Smooth muscle cell (in vitro differentiated cells): ENCODE data around the gene IPO13. TPM values are rescaled to one million over a fixed set of nuclear protein-coding genes. Genes with fewer than 3 reads are reported as not detected.

Experiments used
- DNase-seq: peaks from one replicate; lab custom pipeline; 2025; ENCODE audit not compliant: unreplicated experiment; lab: John Stamatoyannopoulos, UW
- H2AFZ ChIP-seq: fragments of 200-600 bp; sonication (generic); 2 replicates; pipeline ENCODE4 v1.6.0; 2016; ENCODE audit warnings: antibody characterized with exemption, low read depth, mild to moderate bottlenecking
- H3F3A ChIP-seq: fragments of 200-600 bp; sonication (generic); 2 replicates; pipeline ENCODE4 v1.6.0; 2017; ENCODE audit warnings: antibody characterized with exemption, low read depth
- H3K27ac ChIP-seq: fragments of 200-600 bp; sonication (generic); 2 replicates; pipeline ENCODE4 v1.5.1; 2016; ENCODE audit warnings: low read depth, mild to moderate bottlenecking
- H3K27me3 ChIP-seq: fragments of 200-600 bp; sonication (generic); 2 replicates; pipeline ENCODE4 v1.6.1; 2016; ENCODE audit warnings: low read depth, mild to moderate bottlenecking
- H3K36me3 ChIP-seq: fragments of 200-600 bp; sonication (generic); 2 replicates; pipeline ENCODE4 v1.5.1; 2016; ENCODE audit warnings: low read depth
- H3K4me1 ChIP-seq: fragments of 200-600 bp; sonication (generic); 2 replicates; pipeline ENCODE4 v1.5.1; 2016; ENCODE audit warnings: low read depth
- H3K4me2 ChIP-seq: fragments of 200-600 bp; sonication (generic); 2 replicates; pipeline ENCODE4 v1.6.0; 2016; ENCODE audit warnings: mild to moderate bottlenecking
- H3K4me3 ChIP-seq: fragments of 200-600 bp; sonication (generic); 2 replicates; pipeline ENCODE4 v1.5.1; 2016; ENCODE audit warnings: mild to moderate bottlenecking
- H3K79me2 ChIP-seq: fragments of 200-600 bp; sonication (generic); 2 replicates; pipeline ENCODE4 v1.6.0; 2016; ENCODE audit warnings: low read depth, mild to moderate bottlenecking
- H3K9ac ChIP-seq: fragments of 200-600 bp; sonication (generic); 2 replicates; pipeline ENCODE4 v1.6.0; 2016; ENCODE audit warnings: low read depth
- H3K9me3 ChIP-seq: fragments of 200-600 bp; sonication (generic); replicated peaks from 2 replicates; pipeline ENCODE4 v1.5.1; 2016; ENCODE audit warnings: low read depth
- H4K20me1 ChIP-seq: fragments of 200-600 bp; sonication (generic); 2 replicates; pipeline ENCODE4 v1.6.0; 2016; ENCODE audit warnings: low read depth
- CTCF ChIP-seq: fragments of 200-600 bp; sonication (generic); IDR thresholded peaks from 2 replicates; pipeline ENCODE4 v1.5.1; 2017; ENCODE audit warnings: borderline replicate concordance, mild to moderate bottlenecking, antibody characterized with exemption; ENCODE audit not compliant: insufficient read depth, poor library complexity, severe bottlenecking
- WGBS: methylation state at CpG from one replicate; pipeline ENCODE4 v1.1.7; 2016; ENCODE audit warnings: low lambda C conversion rate; 5-methylcytosine and 5-hydroxymethylcytosine counted together
- polyA plus RNA-seq: library from polyadenylated mRNA; unstranded; fragments of >200 nt; fragmentation: Nextera tagmentation; extraction: Ambion mirVana; gene quantifications from 2 replicates; pipeline ENCODE4 v1.2.1, GENCODE V29; 2016
- total RNA-seq: library from RNA; depleted of rRNA; stranded (reverse); fragments of >200 nt; gene quantifications from 2 replicates; pipeline ENCODE4 v1.2.3, GENCODE V29; 2014

Gene IPO13
- total and polyA plus RNA-seq, 2 experiments from 2014 or later = 10.4 to 21.2 TPM

- peak overlapping the region; percentile 25 for H3K27ac ChIP-seq
- TF ChIP-seq CTCF = no peak
- DNase-seq = no peak
- WGBS = no CpG with 5 or more reads among the region's 45 CpGs
- peaks cover 14% of the 10 kb centered on the region for H3K4me1 ChIP-seq
- H3K9ac ChIP-seq = peak overlapping the region; percentile 76
- peaks cover 18% of the 10 kb centered on the region for H3F3A ChIP-seq
- H3K4me2 ChIP-seq = peak overlapping the region; percentile 98
- H4K20me1 ChIP-seq = peaks cover 70% of the 10 kb centered on the region
- no peaks in the 10 kb centered on the region for H3K36me3 ChIP-seq
- H3K4me3 ChIP-seq = peak overlapping the region; percentile 75
- peaks cover 31% of the 10 kb centered on the region for H3K79me2 ChIP-seq
- H3K27me3 ChIP-seq = no peaks in the 10 kb centered on the region
- no peak overlapping the region for H2AFZ ChIP-seq
- no peaks in the 10 kb centered on the region for H3K9me3 ChIP-seq
Measured at GRCh38 chr1:43979261-43979527, 32.4 kb downstream of the IPO13 start.

GRCh38 chr1:43979528-43980254 is 32.9 kb downstream of the IPO13 start:
- peak overlapping the region; percentile 25 for H3K27ac ChIP-seq
- peak overlapping the region; percentile 98 for H3K4me2 ChIP-seq
- peak overlapping the region; percentile 76 for H3K9ac ChIP-seq
- peaks cover 75% of the 10 kb centered on the region for H4K20me1 ChIP-seq
- H3K27me3 ChIP-seq = no peaks in the 10 kb centered on the region
- no peaks in the 10 kb centered on the region for H3K9me3 ChIP-seq
- 5% methylated on average over 26 of the region's 45 CpGs for WGBS
- H3F3A ChIP-seq = peaks cover 14% of the 10 kb centered on the region
- H3K36me3 ChIP-seq = no peaks in the 10 kb centered on the region
- H3K4me3 ChIP-seq = peak overlapping the region; percentile 75
- H3K79me2 ChIP-seq = peaks cover 31% of the 10 kb centered on the region
- DNase-seq = peak; percentile 30
- H3K4me1 ChIP-seq = peaks cover 12% of the 10 kb centered on the region
- no peak for TF ChIP-seq CTCF
- peak overlapping the region; percentile 74 for H2AFZ ChIP-seq

GRCh38 chr1:43980255-43981134 is 33.7 kb downstream of the IPO13 start:
- Histone ChIP-seq H3K36me3 (no peaks in the 10 kb centered on the region), H3K27me3 (no peaks in the 10 kb centered on the region), H3K4me2 (peak overlapping the region; percentile 98), H4K20me1 (peaks cover 73% of the 10 kb centered on the region), H3K4me1 (peaks cover 12% of the 10 kb centered on the region), H3K27ac (peak overlapping the region; percentile 25), H3K9ac (peak overlapping the region; percentile 76), H3K79me2 (peaks cover 24% of the 10 kb centered on the region), H3K9me3 (no peaks in the 10 kb centered on the region), H3F3A (peaks cover 14% of the 10 kb centered on the region), H2AFZ (no peak overlapping the region), H3K4me3 (peak overlapping the region; percentile 75)
- 78% methylated on average over 13 of the region's 13 CpGs for WGBS
- TF ChIP-seq CTCF = no peak
- DNase-seq = no peak
